ENCODE data around the gene PLAGL2.

DNA sequence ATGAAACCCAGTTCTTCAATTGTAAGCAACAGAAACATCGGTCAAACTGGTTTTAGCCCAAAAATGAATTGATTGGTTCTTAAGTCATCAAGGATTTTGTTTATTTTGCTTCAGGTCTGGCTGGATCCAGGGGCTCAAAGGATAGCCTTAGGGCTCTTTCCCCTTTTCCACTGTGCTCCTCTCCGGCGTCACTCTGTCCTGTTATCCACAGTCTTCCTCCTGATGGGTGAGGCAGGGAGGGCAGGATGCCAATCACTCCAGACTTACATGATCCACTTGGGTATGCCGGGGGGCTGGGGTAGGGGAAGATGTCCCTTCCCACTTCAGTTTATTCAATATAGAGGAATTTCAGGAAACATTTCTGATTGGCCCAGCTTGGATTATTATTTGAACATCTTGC, 40.0 kb downstream of the PLAGL2 start:
- TF ChIP-seq EZH2 (IDR thresholded peaks at IDR 0.05; ENCODE audit: borderline replicate concordance, low read depth, low read length, poor library complexity, severe bottlenecking) = no peak
- TF ChIP-seq, protein P1, sequence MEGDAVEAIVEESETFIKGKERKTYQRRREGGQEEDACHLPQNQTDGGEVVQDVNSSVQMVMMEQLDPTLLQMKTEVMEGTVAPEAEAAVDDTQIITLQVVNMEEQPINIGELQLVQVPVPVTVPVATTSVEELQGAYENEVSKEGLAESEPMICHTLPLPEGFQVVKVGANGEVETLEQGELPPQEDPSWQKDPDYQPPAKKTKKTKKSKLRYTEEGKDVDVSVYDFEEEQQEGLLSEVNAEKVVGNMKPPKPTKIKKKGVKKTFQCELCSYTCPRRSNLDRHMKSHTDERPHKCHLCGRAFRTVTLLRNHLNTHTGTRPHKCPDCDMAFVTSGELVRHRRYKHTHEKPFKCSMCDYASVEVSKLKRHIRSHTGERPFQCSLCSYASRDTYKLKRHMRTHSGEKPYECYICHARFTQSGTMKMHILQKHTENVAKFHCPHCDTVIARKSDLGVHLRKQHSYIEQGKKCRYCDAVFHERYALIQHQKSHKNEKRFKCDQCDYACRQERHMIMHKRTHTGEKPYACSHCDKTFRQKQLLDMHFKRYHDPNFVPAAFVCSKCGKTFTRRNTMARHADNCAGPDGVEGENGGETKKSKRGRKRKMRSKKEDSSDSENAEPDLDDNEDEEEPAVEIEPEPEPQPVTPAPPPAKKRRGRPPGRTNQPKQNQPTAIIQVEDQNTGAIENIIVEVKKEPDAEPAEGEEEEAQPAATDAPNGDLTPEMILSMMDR (conservative IDR thresholded peaks at IDR 0.05; ENCODE audit: low read depth, low read length) = no peak

Measured in A673 (cell line).